Measurements from ENCODE around the gene PROCR.
A peak's percentile ranks its signal among the peaks of the same experiment; 100 is the strongest.
"Not testable (repeated sequence)": the region's sequence is repeated elsewhere in the genome, so short reads cannot be mapped to it uniquely, and the experiment has no call there.

Gene PROCR

DNA sequence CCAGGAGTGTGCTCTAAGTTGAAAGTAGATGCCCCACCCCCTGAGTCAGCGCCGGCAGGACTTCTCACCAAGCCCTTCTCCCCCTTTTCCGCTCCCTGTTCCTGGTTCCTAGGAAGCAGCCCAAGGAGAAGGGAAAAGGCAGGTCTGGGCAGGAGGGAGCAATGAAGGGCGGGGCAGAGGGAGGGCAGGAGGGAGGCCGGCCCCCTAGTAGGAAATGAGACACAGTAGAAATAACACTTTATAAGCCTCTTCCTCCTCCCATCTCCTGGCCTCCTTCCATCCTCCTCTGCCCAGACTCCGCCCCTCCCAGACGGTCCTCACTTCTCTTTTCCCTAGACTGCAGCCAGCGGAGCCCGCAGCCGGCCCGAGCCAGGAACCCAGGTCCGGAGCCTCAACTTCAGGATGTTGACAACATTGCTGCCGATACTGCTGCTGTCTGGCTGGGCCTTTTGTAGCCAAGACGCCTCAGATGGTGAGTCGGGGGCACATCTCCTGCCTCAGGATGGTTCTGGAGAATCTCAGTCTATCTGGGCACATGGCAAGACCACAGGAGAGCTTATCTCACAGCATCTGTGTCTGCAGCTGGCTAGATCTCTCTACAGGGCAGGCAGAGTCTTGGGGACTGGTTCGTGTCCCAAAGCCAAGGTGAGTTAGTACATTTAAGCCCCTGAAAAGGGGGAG, at the start of gene PROCR:
Gene PROCR, plus strand, starts transcription at position 320 of the 681 bp plus-strand sequence. Its CDS starts 83 bp downstream, at position 403.
- peak; percentile 14 for DNase-seq

DNA sequence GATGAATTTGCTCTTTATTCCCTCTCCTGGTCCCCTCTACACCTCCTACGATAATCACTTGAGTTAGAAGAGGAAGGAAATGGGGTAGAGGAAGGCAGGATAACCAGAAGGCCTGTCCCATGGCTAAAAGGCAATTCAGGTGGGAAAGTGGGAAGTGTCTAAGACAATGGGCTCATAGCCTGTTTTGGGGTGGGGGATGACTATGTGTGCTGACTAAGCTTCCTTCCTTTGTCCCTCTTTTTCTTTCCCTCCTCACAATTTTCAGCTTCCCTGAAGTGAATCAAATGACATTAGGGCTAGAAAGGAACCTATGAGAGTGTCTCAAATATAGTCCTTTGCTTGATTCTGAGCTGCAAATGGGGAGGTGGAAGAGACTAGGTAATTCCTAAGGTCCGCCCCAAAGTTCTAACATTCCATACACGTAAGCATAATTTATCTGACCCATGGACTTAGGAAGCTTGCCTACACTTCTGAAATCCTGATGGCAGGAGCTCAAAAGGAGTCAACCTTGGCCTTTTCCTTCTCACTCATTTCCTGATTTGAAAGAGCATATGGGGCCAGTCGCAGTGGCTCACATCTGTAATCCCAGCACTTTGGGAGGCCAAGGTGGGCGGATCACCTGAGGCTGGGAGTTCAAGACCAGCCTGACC, 49.0 kb upstream of the PROCR start:
- DNase-seq: no peak

DNA sequence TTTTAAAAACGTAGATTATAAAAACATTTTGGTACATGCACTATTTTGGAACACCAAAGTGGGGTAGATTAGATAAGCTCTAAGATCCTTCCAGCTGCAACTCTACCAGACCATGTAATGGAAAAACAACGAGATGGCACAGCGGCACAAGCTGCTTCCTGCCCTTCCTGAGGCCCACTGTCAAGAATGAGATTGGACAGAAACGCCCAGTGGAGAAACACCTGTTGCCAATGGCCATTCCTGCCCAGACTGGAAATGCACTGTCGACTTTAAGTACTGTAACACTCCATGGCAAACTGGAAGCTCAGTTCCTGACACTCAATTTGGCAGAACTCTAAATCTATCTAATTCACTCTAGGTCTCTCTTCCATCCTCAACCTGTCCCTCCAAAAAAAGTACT, 46.1 kb upstream of the PROCR start:
- DNase-seq: no peak

DNA sequence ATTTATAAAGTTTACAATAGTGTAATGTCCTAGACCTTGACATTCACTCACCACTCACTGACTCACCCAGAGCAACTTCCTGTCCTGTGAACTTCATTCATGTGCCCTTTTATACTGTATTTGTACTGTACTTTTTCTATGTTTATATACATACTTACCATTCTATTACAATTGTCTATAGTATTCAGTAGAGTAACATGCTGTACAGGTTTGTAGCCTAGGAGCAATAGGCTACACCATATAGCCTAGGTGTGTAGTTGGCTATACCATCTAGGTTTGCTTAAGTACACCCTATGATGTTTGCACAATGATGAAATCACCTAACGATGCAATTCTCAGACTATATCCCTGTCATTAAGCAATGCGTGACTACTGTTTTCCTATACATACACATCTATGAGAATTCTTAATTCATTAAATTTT, 42.2 kb upstream of the PROCR start:
- DNase-seq: no peak

DNA sequence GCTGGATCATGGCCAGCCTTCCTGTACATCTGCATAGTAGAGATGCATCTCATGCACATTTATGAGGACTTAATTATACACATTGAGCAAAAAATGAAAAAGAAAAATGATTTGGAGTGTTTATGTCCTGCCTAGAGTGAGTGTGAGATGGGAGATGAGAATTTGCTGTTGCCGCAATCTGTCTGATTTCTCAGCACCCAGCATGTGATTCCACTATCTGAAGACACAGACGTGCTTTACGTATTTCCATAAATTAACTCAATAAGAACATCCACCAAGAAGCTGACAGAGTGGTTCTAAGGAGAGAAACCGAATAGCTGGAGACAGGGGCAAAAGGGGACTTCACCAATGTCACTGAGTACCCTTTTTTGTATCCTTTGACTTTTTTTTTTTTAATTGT, 39.9 kb upstream of the PROCR start:
- no peak for DNase-seq

DNA sequence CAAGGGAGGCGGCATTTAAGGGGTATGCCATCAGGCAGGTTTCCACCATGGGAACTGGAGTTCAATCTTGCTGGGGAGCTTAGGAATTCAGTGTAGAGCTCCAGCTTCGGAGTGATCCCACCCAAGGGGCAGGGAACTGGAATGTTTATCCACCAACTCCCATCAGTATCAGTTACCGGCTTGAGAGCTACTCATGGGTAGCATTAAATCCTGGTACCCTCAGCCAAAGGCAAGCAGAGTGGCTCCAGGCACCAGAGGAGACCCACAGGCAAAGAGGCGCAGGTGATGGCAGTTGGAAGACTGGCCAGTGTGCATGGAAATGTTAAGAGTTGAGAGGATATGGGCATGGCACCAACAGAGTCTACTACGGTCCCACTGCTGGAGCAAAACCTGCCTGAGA, 38.8 kb upstream of the PROCR start:
- no peak for DNase-seq

DNA sequence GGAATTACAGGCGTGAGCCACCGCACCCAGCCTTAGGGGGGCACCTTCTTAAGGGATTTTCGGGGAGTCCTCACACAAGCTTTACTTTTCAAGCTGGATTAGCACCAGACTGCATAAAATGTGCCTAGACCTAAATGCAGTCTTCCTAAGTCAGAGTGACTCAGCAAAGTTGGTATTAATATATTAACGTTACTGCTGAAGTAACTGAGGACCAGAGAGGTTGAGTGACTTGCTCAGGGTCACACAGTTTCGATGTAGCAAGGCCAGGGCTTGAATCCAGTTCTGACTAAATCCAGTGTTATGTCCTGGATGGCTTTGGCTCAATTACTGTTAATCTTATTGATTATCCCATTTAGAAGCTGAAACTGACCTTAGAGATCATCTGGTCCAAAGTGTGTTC, 38.1 kb upstream of the PROCR start:
- DNase-seq: no peak

DNA sequence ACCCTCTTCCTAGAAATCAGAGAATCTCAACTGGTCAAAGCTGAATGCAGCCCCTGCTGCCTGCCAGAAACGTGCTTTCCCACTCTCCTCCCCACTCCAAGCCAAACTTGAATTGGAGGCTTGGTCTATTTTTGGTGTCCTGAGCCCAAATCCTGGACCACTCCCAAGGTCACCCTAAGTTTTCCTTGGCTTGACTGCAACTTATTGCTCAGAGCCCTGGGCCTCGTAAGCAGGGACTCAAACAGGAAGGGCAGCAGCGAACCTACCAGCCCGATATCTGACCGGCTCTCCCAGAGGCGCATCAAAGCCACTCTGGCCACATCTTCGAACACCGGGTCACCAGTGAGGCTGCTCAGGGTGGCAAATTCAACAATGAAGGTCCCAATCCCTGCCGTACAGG, 37.4 kb upstream of the PROCR start:
- DNase-seq: no peak

DNA sequence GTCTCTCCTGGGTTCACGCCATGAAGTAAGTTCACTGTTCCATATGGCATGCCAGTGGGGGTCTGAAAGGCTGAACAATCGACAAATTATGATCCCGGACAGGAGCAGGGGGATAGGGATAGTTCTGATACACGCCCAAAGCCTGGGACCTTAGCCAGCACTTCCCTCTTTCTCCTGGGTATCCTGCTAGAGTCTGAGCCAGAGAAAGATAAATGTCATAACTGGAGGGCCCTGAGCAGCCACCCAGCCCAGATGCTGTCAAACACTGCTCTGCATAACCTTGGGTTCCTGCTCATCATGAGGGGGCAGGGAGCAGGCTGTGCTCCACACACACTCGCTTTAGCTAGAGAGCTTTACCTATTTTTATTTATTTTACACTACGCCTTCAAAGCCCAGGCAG, 37.0 kb upstream of the PROCR start:
- no peak for DNase-seq

DNA sequence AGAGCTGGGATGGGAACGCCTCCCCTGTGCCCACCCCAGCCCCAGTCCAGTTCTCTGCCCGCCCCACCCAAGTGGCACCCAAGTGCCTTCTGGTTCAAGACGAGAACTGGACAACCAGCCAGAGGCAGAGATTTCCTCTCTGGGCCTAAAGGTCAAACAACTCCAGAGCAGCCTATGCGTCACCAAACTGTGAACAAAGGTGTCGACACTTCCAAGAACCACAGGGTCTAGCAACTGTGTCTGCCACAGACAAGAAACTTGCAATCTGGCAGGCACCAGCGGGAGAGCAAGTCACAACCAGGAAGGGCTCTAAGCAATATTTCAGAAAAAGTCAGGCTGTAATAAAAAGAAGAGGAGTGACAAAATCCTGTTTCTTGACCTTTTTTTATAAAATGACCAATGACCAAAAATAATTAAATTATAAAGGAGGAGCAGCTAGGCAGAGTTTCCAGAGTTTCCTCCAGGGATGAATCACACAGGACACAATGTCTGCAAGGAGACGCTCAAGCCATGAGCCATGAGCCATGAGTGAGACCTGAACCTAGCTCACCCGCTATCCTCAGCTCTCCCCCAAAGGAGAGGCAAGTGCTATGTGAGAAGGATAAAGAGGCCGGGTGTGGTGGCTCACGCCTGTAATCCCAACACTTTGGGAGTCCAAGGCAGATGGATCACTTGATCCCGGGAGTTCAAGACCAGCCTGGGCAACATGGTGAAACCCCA, 35.8 kb upstream of the PROCR start:
- no peak for DNase-seq

DNA sequence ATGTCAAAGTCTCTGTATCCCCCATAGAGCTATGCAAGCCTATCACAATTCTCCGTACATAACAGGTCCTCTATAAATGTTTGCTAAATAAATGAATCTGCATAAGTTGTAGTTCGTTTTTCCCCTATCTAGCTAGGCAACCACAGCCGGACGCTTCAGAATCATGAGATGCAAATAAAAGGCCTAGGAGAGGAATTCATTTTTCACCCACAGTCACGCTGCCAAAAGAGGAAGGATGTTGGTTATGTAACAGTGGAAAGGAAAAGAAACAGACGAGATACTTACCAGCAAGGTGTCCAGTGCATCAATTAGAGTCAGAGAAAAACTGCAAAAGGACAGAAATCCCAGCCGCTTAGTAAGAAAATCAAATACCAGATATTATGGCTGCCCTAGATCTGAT, 27.2 kb upstream of the PROCR start:
- no peak for DNase-seq

DNA sequence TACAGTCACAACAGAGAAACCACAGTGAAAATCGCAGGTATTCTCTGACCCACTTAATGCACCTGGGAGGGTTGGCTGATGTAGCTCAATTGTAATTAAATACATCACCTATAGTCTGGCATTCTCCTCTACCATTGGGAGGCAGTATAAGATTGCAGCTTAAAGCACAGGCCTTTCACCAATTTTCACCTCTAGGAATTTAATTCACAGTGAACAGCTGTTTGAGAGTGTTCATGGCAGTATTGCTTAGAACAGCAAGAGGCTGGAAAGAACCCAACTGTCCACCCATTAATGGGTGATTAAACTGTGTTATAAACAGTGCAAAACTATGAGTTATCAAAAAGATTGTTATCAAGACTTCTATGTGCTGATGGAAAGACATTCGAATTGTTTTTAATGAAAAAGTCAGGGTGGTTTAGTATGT, 26.7 kb upstream of the PROCR start:
- DNase-seq: peak; percentile 6

DNA sequence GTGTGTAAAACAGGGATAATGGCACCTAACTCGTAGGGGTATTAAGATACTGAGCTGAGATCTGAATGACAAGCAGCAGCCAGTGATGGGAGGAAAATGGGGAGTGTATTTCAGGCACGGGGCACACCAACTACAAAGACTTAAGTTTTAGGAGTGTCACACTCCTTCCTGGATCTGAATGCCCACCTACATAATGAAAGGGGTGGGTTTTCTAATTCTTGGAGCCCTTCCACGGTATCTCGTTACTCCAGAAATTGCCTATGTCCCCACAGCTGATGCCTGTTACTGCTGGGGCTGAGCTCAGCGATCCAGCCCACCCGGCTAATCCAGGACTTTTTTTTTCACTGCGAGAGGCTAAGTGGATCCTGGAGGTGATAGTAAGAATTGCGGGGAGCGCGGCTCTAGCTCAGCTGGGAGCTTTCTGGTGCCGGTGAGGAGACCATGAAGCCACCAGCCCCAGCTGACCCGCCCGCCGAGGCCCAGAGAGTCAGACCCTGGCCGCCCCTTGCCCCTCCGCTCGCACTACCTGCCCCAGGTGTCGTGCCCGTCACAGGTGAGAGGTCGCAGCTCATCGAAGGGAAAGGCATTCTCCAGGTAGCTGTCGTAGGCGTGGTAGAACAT, 25.5 kb upstream of the PROCR start:
- no peak for DNase-seq

DNA sequence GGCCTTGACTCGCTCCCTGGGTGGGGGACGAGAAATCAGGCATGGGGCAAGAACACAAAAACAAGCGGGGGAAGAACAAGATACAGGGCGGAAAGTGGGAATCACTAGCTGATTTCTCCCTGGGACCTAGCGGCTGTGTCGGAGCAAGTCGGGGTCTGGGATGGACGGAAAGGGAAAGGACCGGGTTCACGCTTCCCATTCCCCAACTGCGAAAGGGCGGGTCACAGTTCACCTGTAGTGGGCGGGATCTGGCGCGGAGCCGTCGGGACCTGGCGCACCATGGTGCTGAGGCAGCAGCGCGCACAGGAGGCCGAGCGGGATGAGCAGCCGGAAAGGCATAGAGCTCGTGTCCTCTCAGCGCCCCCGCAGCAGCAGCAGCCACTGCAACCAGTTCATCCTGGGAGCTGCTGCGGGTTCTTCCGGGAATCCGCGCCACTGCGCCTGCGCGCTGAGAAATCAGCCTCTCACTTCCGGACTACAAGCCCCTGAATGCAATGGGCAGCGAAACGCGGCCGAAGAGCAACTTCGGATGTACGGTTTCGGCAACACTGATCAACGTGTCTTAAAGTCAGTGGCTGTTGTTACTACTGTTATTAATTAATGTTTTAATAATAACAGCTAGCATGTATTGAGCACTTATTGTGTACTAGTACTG, 24.8 kb upstream of the PROCR start, which contains the start of gene EDEM2:
Gene EDEM2, minus strand, starts transcription at position 417 of the 655 bp plus-strand sequence. Its CDS starts 78 bp downstream, at position 339.
- DNase-seq: peak; percentile 96

DNA sequence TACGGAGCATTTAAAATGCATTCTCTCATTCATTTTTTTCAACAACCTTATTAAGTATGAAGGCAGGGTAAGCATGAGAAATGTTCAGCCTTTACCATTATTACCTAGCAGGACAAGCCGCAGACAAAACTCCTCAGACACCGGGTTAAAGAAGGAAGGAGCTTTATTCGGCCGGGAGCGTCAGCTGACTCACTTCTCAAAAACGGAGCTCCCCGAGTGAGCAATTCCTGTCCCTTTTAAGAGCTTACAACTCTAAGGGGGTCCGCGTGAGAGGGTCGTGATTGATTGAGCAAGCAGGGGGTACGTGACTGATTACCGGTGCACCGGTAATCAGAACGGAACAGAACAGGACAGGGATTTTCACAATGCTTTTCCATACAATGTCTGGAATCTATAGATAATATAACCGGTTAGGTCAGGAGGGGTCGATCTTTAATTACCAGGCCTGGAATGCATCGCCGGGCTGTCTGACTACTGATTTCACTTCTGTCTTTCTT, 24.2 kb upstream of the PROCR start:
- peak; percentile 18 for DNase-seq

DNA sequence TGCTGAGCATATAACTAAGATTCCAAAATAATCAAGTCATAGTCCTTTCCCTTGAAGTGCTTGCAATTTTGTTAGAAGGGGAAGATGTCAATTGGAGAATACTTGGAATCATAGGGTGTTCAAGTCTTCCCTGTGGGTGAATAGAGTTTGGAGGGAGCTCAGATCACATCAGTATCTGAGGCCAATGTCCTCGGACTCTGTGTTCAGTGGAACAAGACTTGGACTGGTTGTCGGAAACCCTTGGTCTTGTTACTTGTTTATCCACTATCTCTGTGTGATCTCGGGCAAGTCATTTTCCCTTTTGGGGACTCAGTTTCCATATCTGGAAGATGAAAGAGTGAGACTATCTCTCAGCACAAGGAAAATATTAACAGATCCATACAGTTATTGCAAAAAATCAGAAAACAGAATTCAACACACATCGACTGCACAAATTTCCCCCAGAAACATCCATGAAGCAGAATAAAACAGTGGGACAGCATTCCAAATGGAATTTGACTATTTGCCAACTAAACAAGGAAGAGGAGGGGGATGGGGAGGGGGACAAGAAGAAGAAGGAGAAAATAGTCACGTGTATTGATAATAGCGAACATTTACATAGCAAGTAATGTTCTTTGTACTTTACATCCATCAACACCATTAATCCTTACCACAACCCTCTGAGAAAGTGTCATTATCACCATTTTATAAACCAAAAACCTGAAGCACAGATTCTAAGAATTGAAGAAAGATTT, 20.9 kb upstream of the PROCR start:
- no peak for DNase-seq

DNA sequence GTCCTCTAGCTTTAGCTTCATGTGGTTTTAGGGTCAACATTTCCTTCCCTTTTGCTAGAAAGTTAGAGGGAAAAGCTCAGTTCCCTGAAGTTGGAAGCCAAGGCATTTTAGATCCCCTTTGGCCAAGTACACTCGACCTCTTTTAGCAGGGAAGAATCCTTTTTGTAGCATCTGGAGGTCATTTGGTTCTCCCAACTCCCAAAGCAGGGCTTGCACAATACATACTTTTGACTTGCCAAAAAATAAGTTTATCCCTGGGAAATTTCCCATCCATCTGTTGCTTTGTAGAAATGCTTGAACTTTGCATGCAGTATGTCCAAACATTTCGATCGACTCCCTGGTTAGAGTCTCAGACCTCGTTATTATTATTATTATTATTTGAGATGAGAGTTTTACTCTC, 20.1 kb upstream of the PROCR start:
- DNase-seq: no peak

DNA sequence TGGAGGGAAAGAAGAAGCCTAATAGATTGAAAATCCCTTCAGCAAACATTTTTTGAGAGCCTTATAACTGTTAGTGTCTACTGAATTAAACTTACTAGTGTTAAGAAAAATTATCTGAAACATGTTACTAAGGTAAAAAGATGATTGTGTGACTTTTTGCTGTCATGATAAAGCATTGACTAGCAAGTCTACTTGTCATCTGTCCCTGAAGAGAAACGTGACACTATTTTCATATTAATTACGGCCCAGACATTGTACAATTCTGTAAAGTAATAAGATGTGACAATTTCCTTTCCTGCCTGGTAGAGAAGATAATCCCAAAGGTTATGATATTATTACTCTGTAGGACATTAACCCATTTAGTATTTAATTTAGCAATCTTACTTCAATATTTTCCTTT, 15.9 kb upstream of the PROCR start:
- no peak for DNase-seq

DNA sequence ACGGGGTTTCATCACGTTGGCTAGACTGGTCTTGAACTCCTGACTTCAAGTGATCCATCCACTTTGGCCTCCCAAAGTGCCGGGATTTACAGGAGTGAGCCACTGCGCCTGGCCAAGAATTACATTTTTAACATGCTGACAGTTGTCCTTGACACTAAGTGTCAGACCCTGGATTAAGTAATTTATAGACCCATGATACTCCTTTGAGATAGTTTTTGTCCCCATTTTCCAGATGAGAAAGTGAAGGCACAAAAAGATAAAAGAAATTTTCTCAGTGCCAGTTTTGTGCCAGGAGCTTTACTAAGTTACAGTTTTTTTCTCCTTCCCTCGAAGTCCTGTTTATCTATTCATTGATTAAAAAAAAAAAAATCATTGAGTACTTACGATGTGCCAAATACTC, 14.9 kb upstream of the PROCR start:
- DNase-seq: no peak

DNA sequence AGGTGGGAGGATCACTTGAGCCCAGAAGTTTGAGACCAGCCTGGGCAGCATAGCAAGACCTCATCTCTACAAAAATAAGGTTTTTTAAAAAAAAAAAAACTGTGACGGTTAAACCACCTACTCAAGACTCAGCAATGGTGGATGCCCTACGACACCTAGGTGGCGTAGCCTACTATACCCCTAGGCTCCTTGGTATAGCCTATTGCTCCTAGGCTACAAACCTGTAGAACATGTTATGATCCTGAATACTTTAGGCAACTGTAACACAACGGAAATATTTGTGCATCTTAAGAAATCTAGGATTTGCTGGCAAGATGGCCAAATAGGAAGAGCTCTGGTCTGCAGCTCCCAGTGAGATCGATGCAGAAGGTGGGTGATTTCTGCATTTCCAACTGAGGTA, 11.5 kb upstream of the PROCR start:
- not testable (repeated sequence) for DNase-seq

DNA sequence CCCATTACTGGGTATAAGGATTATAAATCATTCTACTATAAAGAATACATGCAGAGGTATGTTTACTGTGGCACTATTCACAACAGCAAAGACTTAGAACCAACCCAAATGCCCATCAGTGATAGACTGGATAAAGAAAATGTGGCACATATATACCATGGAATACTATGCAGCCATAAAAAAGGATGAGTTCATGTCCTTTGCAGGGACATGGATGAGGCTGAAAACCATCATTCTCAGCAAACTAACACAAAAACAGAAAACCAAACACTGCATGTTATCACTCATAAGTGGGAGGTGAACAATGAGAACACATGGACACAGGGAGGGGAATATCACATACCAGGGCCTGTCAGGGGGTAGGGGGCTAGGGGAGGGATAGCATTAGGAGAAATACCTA, 7.3 kb upstream of the PROCR start:
- DNase-seq: not testable (repeated sequence)
